ENCODE results near the gene TADA1. TPM values are rescaled to one million over a fixed set of nuclear protein-coding genes. Genes with fewer than 3 reads are reported as not detected.

TADA1 gene
- total and polyA plus RNA-seq, 11 donors: 5.6 to 10.8 (median 9.3) TPM

GRCh38 chr1:166918956-166919316, 42.9 kb upstream of the TADA1 start:
- intact Hi-C loops (cut with DNase I): no loop called here
- TF ChIP-seq, protein P1, sequence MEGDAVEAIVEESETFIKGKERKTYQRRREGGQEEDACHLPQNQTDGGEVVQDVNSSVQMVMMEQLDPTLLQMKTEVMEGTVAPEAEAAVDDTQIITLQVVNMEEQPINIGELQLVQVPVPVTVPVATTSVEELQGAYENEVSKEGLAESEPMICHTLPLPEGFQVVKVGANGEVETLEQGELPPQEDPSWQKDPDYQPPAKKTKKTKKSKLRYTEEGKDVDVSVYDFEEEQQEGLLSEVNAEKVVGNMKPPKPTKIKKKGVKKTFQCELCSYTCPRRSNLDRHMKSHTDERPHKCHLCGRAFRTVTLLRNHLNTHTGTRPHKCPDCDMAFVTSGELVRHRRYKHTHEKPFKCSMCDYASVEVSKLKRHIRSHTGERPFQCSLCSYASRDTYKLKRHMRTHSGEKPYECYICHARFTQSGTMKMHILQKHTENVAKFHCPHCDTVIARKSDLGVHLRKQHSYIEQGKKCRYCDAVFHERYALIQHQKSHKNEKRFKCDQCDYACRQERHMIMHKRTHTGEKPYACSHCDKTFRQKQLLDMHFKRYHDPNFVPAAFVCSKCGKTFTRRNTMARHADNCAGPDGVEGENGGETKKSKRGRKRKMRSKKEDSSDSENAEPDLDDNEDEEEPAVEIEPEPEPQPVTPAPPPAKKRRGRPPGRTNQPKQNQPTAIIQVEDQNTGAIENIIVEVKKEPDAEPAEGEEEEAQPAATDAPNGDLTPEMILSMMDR (IDR thresholded peaks at IDR 0.05): no peak
- no peak for TF ChIP-seq POLR2A (IDR thresholded peaks at IDR 0.05)
- Histone ChIP-seq H3K27ac (peak overlapping the region in 2 of 12 donors; percentile 9 to 18), H3K27me3 (peaks cover 0 to 45% (median 11%) of the 10 kb centered on the region in 9 donors), H3K36me3 (no peaks in the 10 kb centered on the region), H3K4me3 (no peak overlapping the region), H3K9me3 (no peaks in the 10 kb centered on the region), H3K4me1 (peaks cover 0 to 19% (median 2%) of the 10 kb centered on the region in 12 donors)
- ATAC-seq: no peak
- DNase-seq: no peak
- WGBS, 4 donors: 81 to 86% (median 83%) methylated on average over 2 of the region's 2 CpGs

DNA sequence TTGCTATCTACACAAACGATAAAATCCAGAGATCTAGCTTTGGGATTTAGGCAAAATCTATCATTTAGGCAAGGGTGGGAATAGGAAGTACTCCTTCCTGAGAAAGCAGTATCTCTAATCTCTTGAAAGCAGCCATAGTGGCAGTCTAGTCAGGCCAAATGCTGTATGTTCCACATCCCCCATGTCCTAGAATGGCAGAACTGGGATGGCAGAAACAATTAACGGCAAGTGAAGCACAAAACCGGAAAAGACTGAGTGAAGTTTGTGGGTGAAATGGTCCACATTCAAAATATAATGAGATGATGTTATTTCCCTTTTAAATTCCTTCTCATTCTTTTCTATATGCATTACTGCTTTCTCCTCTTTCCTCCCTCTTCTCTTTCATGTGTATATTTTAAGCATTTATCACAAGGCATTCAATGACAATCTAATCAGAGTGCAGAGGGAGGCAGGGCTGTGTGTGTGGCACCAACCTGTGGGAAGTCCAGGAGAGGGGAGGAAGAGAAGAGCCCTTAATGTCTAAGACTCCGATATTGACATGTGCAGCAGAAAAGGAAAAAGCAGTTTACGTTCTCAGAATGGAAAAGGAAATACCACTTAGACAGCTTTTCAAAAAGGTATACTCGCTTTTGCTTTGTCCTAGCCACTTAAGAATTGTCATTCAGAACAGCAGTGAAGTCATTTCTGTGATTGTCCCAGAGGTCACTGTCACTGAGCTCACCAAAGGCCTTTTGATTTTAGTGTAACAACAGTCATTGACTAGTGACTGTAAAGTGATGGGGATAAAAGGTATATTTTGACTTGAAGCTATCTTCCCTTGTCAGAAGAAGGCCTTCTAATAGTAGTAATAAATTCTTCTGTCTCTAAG, 42.3 kb upstream of the TADA1 start:
- H3K4me1 ChIP-seq: peaks cover 0 to 19% (median 2%) of the 10 kb centered on the region in 12 donors
- intact Hi-C loops (cut with DNase I): no loop called here
- peak overlapping the region in 2 of 12 donors; percentile 9 to 18 for H3K27ac ChIP-seq
- peaks cover 0 to 45% (median 11%) of the 10 kb centered on the region in 9 donors for H3K27me3 ChIP-seq
- no peak for DNase-seq
- WGBS, 4 donors: 60 to 67% (median 62%) methylated on average over 6 of the region's 6 CpGs
- no peak for ATAC-seq
- TF ChIP-seq, protein P1 (IDR thresholded peaks at IDR 0.05): no peak
- no peak for TF ChIP-seq POLR2A (IDR thresholded peaks at IDR 0.05)
- H3K4me3 ChIP-seq: no peak overlapping the region
- H3K9me3 ChIP-seq: no peaks in the 10 kb centered on the region
- no peaks in the 10 kb centered on the region for H3K36me3 ChIP-seq

GRCh38 chr1:166915941-166916340, 39.9 kb upstream of the TADA1 start:
- no peak for TF ChIP-seq POLR2A (IDR thresholded peaks at IDR 0.05)
- TF ChIP-seq, protein P1 (IDR thresholded peaks at IDR 0.05): no peak
- ATAC-seq (no peak), DNase-seq (no peak)
- no peaks in the 10 kb centered on the region for H3K36me3 ChIP-seq
- H3K4me3 ChIP-seq: no peak overlapping the region
- peaks cover 0 to 14% (median 2%) of the 10 kb centered on the region in 12 donors for H3K4me1 ChIP-seq
- peaks cover 0 to 11% (median 0%) of the 10 kb centered on the region in 12 donors for H3K9me3 ChIP-seq
- H3K27ac ChIP-seq: no peak overlapping the region
- 81 to 86% (median 82%) methylated on average over 4 of the region's 4 CpGs for whole genome bisulfite sequencing, 4 donors
- H3K27me3 ChIP-seq: peaks cover 0 to 34% (median 8%) of the 10 kb centered on the region in 9 donors
- intact Hi-C loops (cut with DNase I): no loop called here

- H3K36me3 ChIP-seq: no peaks in the 10 kb centered on the region
- H3K27me3 ChIP-seq: peaks cover 0 to 25% (median 5%) of the 10 kb centered on the region in 9 donors
- peaks cover 0 to 13% (median 0%) of the 10 kb centered on the region in 12 donors for H3K9me3 ChIP-seq
- peaks cover 0 to 8% (median 0%) of the 10 kb centered on the region in 12 donors for H3K4me1 ChIP-seq
- ATAC-seq (no peak), DNase-seq (no peak)
- 76 to 96% (median 90%) methylated on average over 1 of the region's 1 CpG for WGBS, 4 donors
- no peak overlapping the region for H3K27ac ChIP-seq
- no peak overlapping the region for H3K4me3 ChIP-seq
- intact Hi-C loops (cut with DNase I): no loop called here
- TF ChIP-seq POLR2A (IDR thresholded peaks at IDR 0.05): no peak
- TF ChIP-seq, protein P1 (IDR thresholded peaks at IDR 0.05): no peak
Observed at GRCh38 chr1:166915042-166915441, 39.0 kb upstream of the TADA1 start.
